ENCODE data around the gene GPR83. TPM values are rescaled to one million over a fixed set of nuclear protein-coding genes. Genes with fewer than 3 reads are reported as not detected.
"Not testable (repeated sequence)": the region's sequence is repeated elsewhere in the genome, so short reads cannot be mapped to it uniquely, and the experiment has no call there.

GPR83 gene
- total RNA-seq, 1 experiment from 2014 or later: 0.05 TPM

GRCh38 chr11:94376841-94377240, 24.4 kb downstream of the GPR83 start:
- DNase-seq (ENCODE audit: low read depth): no peak

- DNase-seq (ENCODE audit: low read depth): not testable (repeated sequence)
These were observed 30.6 kb downstream of the GPR83 start for GRCh38 chr11:94370576-94370975.

GRCh38 chr11:94350850-94351563, 50.2 kb downstream of the GPR83 start:
- not testable (repeated sequence) for DNase-seq (ENCODE audit: low read depth)

- not testable (repeated sequence) for DNase-seq (ENCODE audit: low read depth)
These were observed 54.9 kb downstream of the GPR83 start for GRCh38 chr11:94346311-94346710.

GRCh38 chr11:94343495-94343894, 57.7 kb downstream of the GPR83 start:
- DNase-seq (ENCODE audit: low read depth): no peak

- DNase-seq (ENCODE audit: low read depth): peak; percentile 38
These were observed 59.0 kb downstream of the GPR83 start for GRCh38 chr11:94342250-94342649.

GRCh38 chr11:94338651-94339050, 62.6 kb downstream of the GPR83 start:
- no peak for DNase-seq (ENCODE audit: low read depth)

- DNase-seq (ENCODE audit: low read depth): no peak
These were observed 65.2 kb downstream of the GPR83 start for GRCh38 chr11:94336033-94336432.

- DNase-seq (ENCODE audit: low read depth): no peak
These were observed 68.4 kb downstream of the GPR83 start for GRCh38 chr11:94332814-94333213.

GRCh38 chr11:94330789-94331188, 70.4 kb downstream of the GPR83 start:
- no peak for DNase-seq (ENCODE audit: low read depth)

- no peak for DNase-seq (ENCODE audit: low read depth)
These were observed 71.7 kb downstream of the GPR83 start for GRCh38 chr11:94329501-94329900.

GRCh38 chr11:94328587-94329080, 72.6 kb downstream of the GPR83 start:
- DNase-seq (ENCODE audit: low read depth): no peak

Other genes with a start within 250 kb of the GPR83 start
- gene IZUMO1R, start 96.8 kb downstream of the GPR83 start, total RNA-seq (2014; rRNA removed; shearing (Covaris generic)): 0.11 TPM in 1 of 2 replicates, not detected in the other
- gene MRE11, start 92.4 kb upstream of the GPR83 start, total RNA-seq (2014; rRNA removed; shearing (Covaris generic)): 14.9 and 19.3 TPM in 2 replicates
- 4.3 and 7.9 TPM in 2 replicates for gene ANKRD49, start 92.6 kb upstream of the GPR83 start, total RNA-seq (2014; rRNA removed; shearing (Covaris generic))
- gene C11orf97, start 111.0 kb upstream of the GPR83 start, total RNA-seq (2014; rRNA removed; shearing (Covaris generic)): not detected in 2 replicates
- gene FUT4, start 142.5 kb upstream of the GPR83 start, total RNA-seq (2014; rRNA removed; shearing (Covaris generic)): 1.8 and 2.3 TPM in 2 replicates
- gene PIWIL4, start 165.9 kb upstream of the GPR83 start, total RNA-seq (2014; rRNA removed; shearing (Covaris generic)): 0.03 and 0.43 TPM in 2 replicates